SU-DHL-6 (cell line): Measurements from ENCODE around the gene NYAP2.

Source experiments
- EZH2phosphoT487 ChIP-seq: fragments of 200-600 bp; sonication (generic), shearing (Covaris generic); conservative IDR thresholded peaks from 2 replicates; pipeline ENCODE4 v1.6.1; 2018; ENCODE audit warnings: mild to moderate bottlenecking, antibody characterized with exemption, low read length, moderate library complexity, mixed read lengths
- TF ChIP-seq, protein P1 (sequence below): fragments of 200-600 bp; sonication (generic); IDR thresholded peaks from one replicate; pipeline ENCODE4 v1.5.1; 2017; ENCODE audit warnings: antibody characterized with exemption, mild to moderate bottlenecking, low read length, moderate library complexity; ENCODE audit not compliant: insufficient read depth, poor library complexity, severe bottlenecking

- TF ChIP-seq, protein P1, sequence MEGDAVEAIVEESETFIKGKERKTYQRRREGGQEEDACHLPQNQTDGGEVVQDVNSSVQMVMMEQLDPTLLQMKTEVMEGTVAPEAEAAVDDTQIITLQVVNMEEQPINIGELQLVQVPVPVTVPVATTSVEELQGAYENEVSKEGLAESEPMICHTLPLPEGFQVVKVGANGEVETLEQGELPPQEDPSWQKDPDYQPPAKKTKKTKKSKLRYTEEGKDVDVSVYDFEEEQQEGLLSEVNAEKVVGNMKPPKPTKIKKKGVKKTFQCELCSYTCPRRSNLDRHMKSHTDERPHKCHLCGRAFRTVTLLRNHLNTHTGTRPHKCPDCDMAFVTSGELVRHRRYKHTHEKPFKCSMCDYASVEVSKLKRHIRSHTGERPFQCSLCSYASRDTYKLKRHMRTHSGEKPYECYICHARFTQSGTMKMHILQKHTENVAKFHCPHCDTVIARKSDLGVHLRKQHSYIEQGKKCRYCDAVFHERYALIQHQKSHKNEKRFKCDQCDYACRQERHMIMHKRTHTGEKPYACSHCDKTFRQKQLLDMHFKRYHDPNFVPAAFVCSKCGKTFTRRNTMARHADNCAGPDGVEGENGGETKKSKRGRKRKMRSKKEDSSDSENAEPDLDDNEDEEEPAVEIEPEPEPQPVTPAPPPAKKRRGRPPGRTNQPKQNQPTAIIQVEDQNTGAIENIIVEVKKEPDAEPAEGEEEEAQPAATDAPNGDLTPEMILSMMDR: no peak
- no peak for TF ChIP-seq EZH2phosphoT487
These were observed 89.2 kb downstream of the NYAP2 start for GRCh38 chr2:225488743-225489142.
